ENCODE results near the gene DAB2IP. TPM values are rescaled to one million over a fixed set of nuclear protein-coding genes. Genes with fewer than 3 reads are reported as not detected.

DAB2IP gene
- total RNA-seq, 6 donors from 2014 or later = 61.8 to 98.0 (median 77.2) TPM

DNA sequence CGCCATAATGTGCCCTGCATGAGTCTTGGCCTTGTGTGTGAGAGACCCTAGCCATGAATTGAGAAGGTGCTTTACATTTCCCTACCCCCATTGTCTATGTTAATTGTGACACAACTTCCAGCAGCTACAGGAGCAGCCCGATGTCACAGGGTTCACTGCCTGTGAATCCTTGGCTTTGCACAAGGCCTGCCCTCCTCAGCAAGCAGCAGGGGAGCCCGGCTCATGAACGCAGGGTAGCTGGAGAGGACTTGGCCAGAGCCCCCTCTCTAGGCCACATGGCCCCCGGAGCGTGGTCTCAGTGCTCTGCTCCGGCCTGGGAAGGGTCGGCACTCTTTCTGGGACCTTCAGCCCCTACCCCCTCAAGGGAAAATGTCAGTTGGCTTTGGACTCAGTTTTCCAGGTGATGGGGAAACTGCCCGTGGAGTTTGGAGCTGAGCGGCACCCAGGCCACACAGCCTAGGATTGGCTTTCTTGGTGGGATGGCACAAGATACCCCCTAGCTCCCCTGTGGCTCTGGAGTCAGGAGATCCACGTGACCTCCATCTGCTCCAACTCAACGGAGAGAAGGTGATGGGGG is 160.8 kb downstream of the DAB2IP start:
- DNase-seq (no peak), ATAC-seq (ENCODE audit: low FRiP score in 2 of 2) (no peak)
- no peak overlapping the region for H3K4me3 ChIP-seq
- no peaks in the 10 kb centered on the region for H3K27me3 ChIP-seq
- H3K27ac ChIP-seq = no peak overlapping the region
- no peaks in the 10 kb centered on the region for H3K36me3 ChIP-seq
- WGBS, 2 donors = 83 to 88% methylated on average over 5 to 12 of the region's 12 CpGs
- no peaks in the 10 kb centered on the region for H3K4me1 ChIP-seq
- no peaks in the 10 kb centered on the region for H3K9me3 ChIP-seq
- TF ChIP-seq EP300 (IDR thresholded peaks at IDR 0.05) (no peak), POLR2AphosphoS5 (IDR thresholded peaks at IDR 0.05) (no peak), POLR2A (IDR thresholded peaks at IDR 0.05) (no peak)
- TF ChIP-seq, protein P1, sequence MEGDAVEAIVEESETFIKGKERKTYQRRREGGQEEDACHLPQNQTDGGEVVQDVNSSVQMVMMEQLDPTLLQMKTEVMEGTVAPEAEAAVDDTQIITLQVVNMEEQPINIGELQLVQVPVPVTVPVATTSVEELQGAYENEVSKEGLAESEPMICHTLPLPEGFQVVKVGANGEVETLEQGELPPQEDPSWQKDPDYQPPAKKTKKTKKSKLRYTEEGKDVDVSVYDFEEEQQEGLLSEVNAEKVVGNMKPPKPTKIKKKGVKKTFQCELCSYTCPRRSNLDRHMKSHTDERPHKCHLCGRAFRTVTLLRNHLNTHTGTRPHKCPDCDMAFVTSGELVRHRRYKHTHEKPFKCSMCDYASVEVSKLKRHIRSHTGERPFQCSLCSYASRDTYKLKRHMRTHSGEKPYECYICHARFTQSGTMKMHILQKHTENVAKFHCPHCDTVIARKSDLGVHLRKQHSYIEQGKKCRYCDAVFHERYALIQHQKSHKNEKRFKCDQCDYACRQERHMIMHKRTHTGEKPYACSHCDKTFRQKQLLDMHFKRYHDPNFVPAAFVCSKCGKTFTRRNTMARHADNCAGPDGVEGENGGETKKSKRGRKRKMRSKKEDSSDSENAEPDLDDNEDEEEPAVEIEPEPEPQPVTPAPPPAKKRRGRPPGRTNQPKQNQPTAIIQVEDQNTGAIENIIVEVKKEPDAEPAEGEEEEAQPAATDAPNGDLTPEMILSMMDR (IDR thresholded peaks at IDR 0.05) = no peak

DNA sequence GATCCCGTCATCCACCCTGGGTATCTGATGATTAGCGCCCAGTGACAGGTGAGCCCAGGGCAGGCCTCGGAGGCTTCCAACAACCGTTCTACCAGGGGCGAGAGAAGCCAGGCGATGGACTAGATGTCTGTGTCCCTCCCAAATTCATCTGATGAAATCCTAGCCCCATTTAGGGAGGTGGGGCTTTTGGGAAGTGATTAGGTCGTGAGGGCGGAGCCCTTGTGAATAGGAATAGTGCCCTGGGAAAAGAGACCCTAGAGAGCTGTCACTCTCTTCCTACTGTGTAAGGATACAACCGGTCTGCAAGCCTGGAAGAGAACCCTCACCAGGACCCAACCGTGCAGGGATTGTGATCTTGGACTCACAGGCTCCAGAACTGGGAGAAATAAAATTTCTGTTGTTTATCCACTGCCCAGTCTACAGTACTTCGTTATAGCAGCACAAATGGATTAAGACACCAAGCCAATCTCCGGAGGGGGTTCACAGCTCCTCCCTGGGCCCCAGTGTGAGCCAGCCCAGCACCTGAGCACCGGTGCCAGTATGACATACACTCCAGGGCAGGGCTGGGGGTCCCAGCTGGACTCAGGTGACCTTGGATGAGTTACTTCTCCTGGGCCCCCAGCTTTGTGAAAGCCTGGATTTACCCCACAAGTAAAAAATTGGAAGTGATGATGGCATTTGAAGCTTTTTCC is 162.2 kb downstream of the DAB2IP start:
- Histone ChIP-seq H3K27ac (no peak overlapping the region), H3K4me3 (no peak overlapping the region), H3K36me3 (no peaks in the 10 kb centered on the region), H3K9me3 (no peaks in the 10 kb centered on the region), H3K27me3 (no peaks in the 10 kb centered on the region), H3K4me1 (no peaks in the 10 kb centered on the region)
- WGBS, 2 donors = 79 to 90% methylated on average over 11 to 13 of the region's 13 CpGs
- DNase-seq (no peak), ATAC-seq (ENCODE audit: low FRiP score in 2 of 2) (no peak)
- TF ChIP-seq POLR2A (IDR thresholded peaks at IDR 0.05) = no peak
- TF ChIP-seq EP300 (IDR thresholded peaks at IDR 0.05) = no peak
- TF ChIP-seq POLR2AphosphoS5 (IDR thresholded peaks at IDR 0.05) = no peak
- TF ChIP-seq, protein P1 (IDR thresholded peaks at IDR 0.05) = no peak

DNA sequence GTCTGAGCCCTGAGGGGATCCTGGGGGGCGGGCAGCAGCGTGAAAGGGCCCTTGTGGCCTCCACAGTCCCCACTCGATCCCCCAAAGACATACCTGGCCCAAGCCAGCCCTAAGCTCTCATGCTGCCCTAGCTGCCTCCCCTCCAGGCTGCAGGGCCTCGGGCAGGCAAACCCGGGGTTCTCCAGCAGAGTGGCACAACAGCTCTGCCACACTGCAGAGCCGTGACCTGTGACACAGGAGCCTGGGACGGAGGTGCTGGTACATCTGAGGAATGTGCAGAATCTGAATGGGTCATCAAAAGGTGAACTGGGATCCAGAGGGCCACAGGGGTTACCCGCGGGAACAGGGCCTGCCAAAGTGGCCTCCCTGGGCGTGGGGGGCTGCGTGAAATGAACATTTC is 163.2 kb downstream of the DAB2IP start:
- no peak overlapping the region for H3K27ac ChIP-seq
- H3K4me1 ChIP-seq = peaks cover 0 to 3% (median 0%) of the 10 kb centered on the region in 4 donors
- no peaks in the 10 kb centered on the region for H3K27me3 ChIP-seq
- H3K4me3 ChIP-seq = no peak overlapping the region
- WGBS, 2 donors = 88 to 96% methylated on average over 5 to 10 of the region's 11 CpGs
- no peaks in the 10 kb centered on the region for H3K36me3 ChIP-seq
- H3K9me3 ChIP-seq = no peaks in the 10 kb centered on the region
- DNase-seq (no peak), ATAC-seq (ENCODE audit: low FRiP score in 2 of 2) (no peak)
- TF ChIP-seq POLR2A (IDR thresholded peaks at IDR 0.05) (no peak), EP300 (IDR thresholded peaks at IDR 0.05) (no peak), POLR2AphosphoS5 (IDR thresholded peaks at IDR 0.05) (no peak)
- TF ChIP-seq, protein P1 (IDR thresholded peaks at IDR 0.05) = no peak

DNA sequence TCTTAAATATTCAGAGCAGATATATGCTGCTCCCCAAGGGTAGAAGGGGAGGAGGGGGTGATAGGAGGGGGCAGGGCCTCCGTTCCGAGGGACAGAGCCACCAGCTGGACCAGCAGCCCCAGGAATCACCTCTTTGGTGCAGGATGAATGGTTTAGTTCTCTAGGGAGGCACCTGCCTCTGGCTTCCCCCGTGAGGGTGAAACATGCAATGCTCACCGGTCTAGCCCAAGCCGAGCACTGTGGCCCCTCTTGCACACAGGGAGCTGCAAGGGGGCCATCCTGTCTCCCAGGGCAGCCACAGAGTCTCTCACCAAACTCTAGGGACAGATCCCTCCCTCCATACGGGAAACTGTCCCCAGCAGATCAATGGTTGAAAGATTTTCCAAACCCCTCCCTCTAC is 163.7 kb downstream of the DAB2IP start:
- H3K27me3 ChIP-seq = no peaks in the 10 kb centered on the region
- H3K27ac ChIP-seq = no peak overlapping the region
- ATAC-seq (ENCODE audit: low FRiP score in 2 of 2) (no peak), DNase-seq (no peak)
- no peak overlapping the region for H3K4me3 ChIP-seq
- no peak for TF ChIP-seq POLR2A (IDR thresholded peaks at IDR 0.05)
- TF ChIP-seq POLR2AphosphoS5 (IDR thresholded peaks at IDR 0.05) = no peak
- TF ChIP-seq EP300 (IDR thresholded peaks at IDR 0.05) = no peak
- TF ChIP-seq, protein P1 (IDR thresholded peaks at IDR 0.05) = no peak
- no peaks in the 10 kb centered on the region for H3K36me3 ChIP-seq
- WGBS, 2 donors = 92 to 95% methylated on average over 6 of the region's 6 CpGs
- no peaks in the 10 kb centered on the region for H3K9me3 ChIP-seq
- H3K4me1 ChIP-seq = peaks cover 0 to 6% (median 0%) of the 10 kb centered on the region in 4 donors

Measured in upper lobe of left lung (tissue), 6 donors.